GM12892 (cell line): ENCODE results near the gene NGLY1.
A peak's percentile ranks its signal among the peaks of the same experiment; 100 is the strongest.

Experiments
- POLR2A ChIP-seq: IDR thresholded peaks from 2 replicates; pipeline ENCODE4 v1.6.1; 2011; ENCODE audit warnings: low read depth, low read length, control low read depth
- POLR2AphosphoS5 ChIP-seq: IDR thresholded peaks from 2 replicates; pipeline ENCODE4 v1.6.1; 2011; ENCODE audit warnings: low read depth, low read length, control low read depth

DNA sequence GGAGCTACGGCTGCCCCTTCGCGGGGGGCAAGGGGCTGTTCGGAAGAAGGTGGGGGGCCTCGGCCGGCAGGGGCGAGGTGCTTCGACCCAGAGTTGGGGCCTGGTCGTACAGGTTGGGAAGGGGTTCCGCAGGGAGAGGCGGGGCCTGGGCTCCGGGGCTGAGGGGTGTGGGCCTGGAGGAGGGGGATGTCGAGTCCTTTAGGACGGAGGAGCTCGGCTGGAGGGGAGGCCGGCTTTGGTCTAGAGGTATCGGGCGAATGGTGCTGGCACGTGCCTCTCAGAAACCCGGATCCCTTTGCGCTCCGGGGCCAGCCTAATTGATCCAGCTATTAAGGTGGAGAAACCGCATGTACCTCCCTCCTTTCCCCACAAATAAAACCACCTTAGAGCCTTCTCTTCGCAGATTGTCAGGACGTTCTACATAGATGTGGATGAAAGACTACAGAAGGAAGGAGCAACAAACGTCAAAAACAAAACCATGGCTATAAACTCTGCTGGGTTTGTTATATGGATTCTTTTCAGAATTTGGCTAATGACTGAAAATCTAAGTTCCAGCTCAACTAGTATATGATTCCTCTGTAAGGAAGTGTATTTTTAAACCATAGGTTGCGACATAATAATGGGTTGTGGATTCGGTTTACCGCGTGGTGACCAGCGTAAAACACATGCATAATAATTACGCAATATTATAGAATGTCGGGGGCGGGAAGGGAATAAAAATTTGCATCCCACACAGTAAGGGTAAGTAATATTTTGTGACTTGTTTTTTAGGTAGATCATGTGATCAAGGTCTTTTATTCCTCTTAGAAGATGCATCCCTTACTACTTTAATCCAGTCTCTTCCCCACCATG, 644 bp upstream of the NGLY1 start:
- TF ChIP-seq POLR2A, result no peak
- TF ChIP-seq POLR2AphosphoS5, result peak; percentile 10; the same call in 1 of the 2 replicates
